Neural cell (in vitro differentiated cells): ENCODE measurements around the gene CPVL. TPM values are rescaled to one million over a fixed set of nuclear protein-coding genes. Genes with fewer than 3 reads are reported as not detected.

Experiments
- H2AFZ ChIP-seq: fragments of 200-600, 300-800 bp; sonication (generic), shearing (Covaris generic); 2 replicates; pipeline ENCODE4 v1.6.0; 2014; ENCODE audit warnings: low read depth, mild to moderate bottlenecking, antibody characterized with exemption, low read length, moderate library complexity
- H3F3A ChIP-seq: fragments of 200-600 bp; shearing (Covaris generic); 2 replicates; pipeline ENCODE4 v1.6.1; 2016; ENCODE audit warnings: mild to moderate bottlenecking, moderate library complexity, mixed read lengths, antibody characterized with exemption, low read length; ENCODE audit not compliant: insufficient read depth, poor library complexity, severe bottlenecking
- H3K27ac ChIP-seq: fragments of 200-600, 300-800 bp; sonication (generic), shearing (Covaris generic); 2 replicates; pipeline ENCODE4 v1.5.1; 2014; ENCODE audit warnings: mild to moderate bottlenecking, low read length, moderate library complexity
- H3K27me3 ChIP-seq: fragments of 300-800, 200-600 bp; sonication (generic), shearing (Covaris generic); 2 replicates; pipeline ENCODE4 v1.6.0; 2014; ENCODE audit warnings: mild to moderate bottlenecking, low read depth, low read length, moderate library complexity; ENCODE audit not compliant: insufficient read depth
- H3K36me3 ChIP-seq: fragments of 300-800, 200-600 bp; sonication (generic), shearing (Covaris generic); 2 replicates; pipeline ENCODE4 v1.5.1; 2014; ENCODE audit warnings: mild to moderate bottlenecking, antibody characterized with exemption, low read length, moderate library complexity; ENCODE audit not compliant: insufficient read depth
- H3K4me2 ChIP-seq: fragments of 300-800, 200-600 bp; sonication (generic), shearing (Covaris generic); 2 replicates; pipeline ENCODE4 v1.6.0; 2014; ENCODE audit warnings: mild to moderate bottlenecking, low read length
- H3K4me3 ChIP-seq: fragments of 300-800, 200-600 bp; sonication (generic), shearing (Covaris generic); 2 replicates; pipeline ENCODE4 v1.5.1; 2014; ENCODE audit warnings: mild to moderate bottlenecking, low read length, moderate library complexity
- H3K79me2 ChIP-seq: fragments of 200-600 bp; shearing (Covaris generic); replicated peaks from 2 replicates; pipeline ENCODE4 v1.6.0; 2014; ENCODE audit warnings: mild to moderate bottlenecking, low read length, moderate library complexity; ENCODE audit not compliant: insufficient read depth
- H3K9ac ChIP-seq: fragments of 300-800, 200-600 bp; sonication (generic), shearing (Covaris generic); 2 replicates; pipeline ENCODE4 v1.6.1; 2016; ENCODE audit warnings: mild to moderate bottlenecking, low read length, mixed read lengths
- H3K9me2 ChIP-seq: fragments of 200-600 bp; shearing (Covaris generic); 2 replicates; pipeline ENCODE4 v1.6.1; 2016; ENCODE audit warnings: mild to moderate bottlenecking, low read length, mixed read lengths; ENCODE audit not compliant: insufficient read depth
- H3K9me3 ChIP-seq: fragments of 200-600, 300-800 bp; sonication (generic), shearing (Covaris generic); 2 replicates; pipeline ENCODE4 v1.6.1; 2016; ENCODE audit warnings: mild to moderate bottlenecking, mixed run types, low read length, moderate library complexity, mixed read lengths
- H4K20me1 ChIP-seq: fragments of 200-600 bp; shearing (Covaris generic); 2 replicates; pipeline ENCODE4 v1.6.1; 2016; ENCODE audit warnings: mild to moderate bottlenecking, mixed run types; ENCODE audit not compliant: insufficient read depth
- EP300 ChIP-seq: fragments of 450-650 bp; conservative IDR thresholded peaks from 2 replicates; pipeline ENCODE4 v1.6.1; 2014; ENCODE audit warnings: antibody characterized with exemption, mild to moderate bottlenecking, moderate library complexity; ENCODE audit not compliant: poor library complexity, severe bottlenecking
- EZH2 ChIP-seq: fragments of 200-600, 300-800 bp; shearing (Covaris generic), sonication (generic); IDR thresholded peaks from 2 replicates; pipeline ENCODE4 v1.6.1; 2014; ENCODE audit warnings: antibody characterized with exemption, low read length, borderline replicate concordance, mild to moderate bottlenecking; ENCODE audit not compliant: insufficient read depth, poor library complexity, severe bottlenecking
- MXI1 ChIP-seq: fragments of 450-650 bp; conservative IDR thresholded peaks from 2 replicates; pipeline ENCODE4 v1.6.1; 2014; ENCODE audit warnings: antibody characterized with exemption, mild to moderate bottlenecking; ENCODE audit not compliant: poor library complexity, severe bottlenecking
- RAD21 ChIP-seq: fragments of 450-650 bp; conservative IDR thresholded peaks from 2 replicates; pipeline ENCODE4 v1.6.1; 2014; ENCODE audit warnings: antibody characterized with exemption, mild to moderate bottlenecking, moderate library complexity
- TAF1 ChIP-seq: IDR thresholded peaks from 2 replicates; pipeline ENCODE4 v1.6.1; 2012; ENCODE audit warnings: low read depth
- polyA plus RNA-seq: library from polyadenylated mRNA; depleted of rRNA; stranded (reverse); fragments of >200 nt; gene quantifications from 2 replicates; pipeline ENCODE4 v1.2.3, GENCODE V29; 2014
- TF ChIP-seq, protein P1 (sequence below): fragments of 450-650 bp; IDR thresholded peaks from 2 replicates; pipeline ENCODE4 v1.5.1; 2014; ENCODE audit warnings: antibody characterized with exemption, mild to moderate bottlenecking, moderate library complexity; ENCODE audit not compliant: poor library complexity, severe bottlenecking
- TF ChIP-seq, protein P2 (sequence below): IDR thresholded peaks from 2 replicates; pipeline ENCODE4 v1.6.1; 2012; ENCODE audit warnings: borderline replicate concordance

Gene CPVL
- polyA plus RNA-seq, 1 donor from 2014 or later = 13.0 TPM

DNA sequence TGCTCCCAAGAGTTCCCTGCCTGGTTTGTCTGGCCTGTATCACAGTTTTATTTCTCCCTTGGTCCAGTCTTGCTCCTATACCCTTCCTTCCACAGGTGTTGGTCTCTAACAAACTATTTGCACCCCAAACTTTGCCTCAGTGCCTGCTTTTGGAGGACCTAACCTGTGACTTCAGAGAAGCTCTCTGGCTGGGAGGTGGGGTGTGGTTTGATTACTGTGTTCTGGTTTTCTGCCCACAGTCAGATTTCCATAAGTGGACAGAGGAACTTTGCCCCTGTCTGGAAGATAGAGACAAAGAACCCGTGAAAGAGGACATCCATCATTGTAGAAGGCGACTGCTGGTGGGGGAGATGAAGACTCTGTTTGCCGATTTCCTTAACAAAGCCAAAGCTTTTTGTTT, 132.4 kb downstream of the CPVL start:
- H4K20me1 ChIP-seq = no peaks in the 10 kb centered on the region
- no peaks in the 10 kb centered on the region for H3K79me2 ChIP-seq
- H3F3A ChIP-seq = no peaks in the 10 kb centered on the region
- H3K9me3 ChIP-seq = no peaks in the 10 kb centered on the region
- H3K4me3 ChIP-seq = no peak overlapping the region
- TF ChIP-seq, protein P1, sequence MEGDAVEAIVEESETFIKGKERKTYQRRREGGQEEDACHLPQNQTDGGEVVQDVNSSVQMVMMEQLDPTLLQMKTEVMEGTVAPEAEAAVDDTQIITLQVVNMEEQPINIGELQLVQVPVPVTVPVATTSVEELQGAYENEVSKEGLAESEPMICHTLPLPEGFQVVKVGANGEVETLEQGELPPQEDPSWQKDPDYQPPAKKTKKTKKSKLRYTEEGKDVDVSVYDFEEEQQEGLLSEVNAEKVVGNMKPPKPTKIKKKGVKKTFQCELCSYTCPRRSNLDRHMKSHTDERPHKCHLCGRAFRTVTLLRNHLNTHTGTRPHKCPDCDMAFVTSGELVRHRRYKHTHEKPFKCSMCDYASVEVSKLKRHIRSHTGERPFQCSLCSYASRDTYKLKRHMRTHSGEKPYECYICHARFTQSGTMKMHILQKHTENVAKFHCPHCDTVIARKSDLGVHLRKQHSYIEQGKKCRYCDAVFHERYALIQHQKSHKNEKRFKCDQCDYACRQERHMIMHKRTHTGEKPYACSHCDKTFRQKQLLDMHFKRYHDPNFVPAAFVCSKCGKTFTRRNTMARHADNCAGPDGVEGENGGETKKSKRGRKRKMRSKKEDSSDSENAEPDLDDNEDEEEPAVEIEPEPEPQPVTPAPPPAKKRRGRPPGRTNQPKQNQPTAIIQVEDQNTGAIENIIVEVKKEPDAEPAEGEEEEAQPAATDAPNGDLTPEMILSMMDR = no peak
- TF ChIP-seq EP300 = no peak
- no peak for TF ChIP-seq TAF1
- no peak overlapping the region for H3K4me2 ChIP-seq
- H3K9me2 ChIP-seq = no peaks in the 10 kb centered on the region
- H3K27me3 ChIP-seq = no peaks in the 10 kb centered on the region
- no peak overlapping the region for H3K9ac ChIP-seq
- H2AFZ ChIP-seq = no peak overlapping the region
- H3K36me3 ChIP-seq = no peaks in the 10 kb centered on the region
- no peak overlapping the region for H3K27ac ChIP-seq

DNA sequence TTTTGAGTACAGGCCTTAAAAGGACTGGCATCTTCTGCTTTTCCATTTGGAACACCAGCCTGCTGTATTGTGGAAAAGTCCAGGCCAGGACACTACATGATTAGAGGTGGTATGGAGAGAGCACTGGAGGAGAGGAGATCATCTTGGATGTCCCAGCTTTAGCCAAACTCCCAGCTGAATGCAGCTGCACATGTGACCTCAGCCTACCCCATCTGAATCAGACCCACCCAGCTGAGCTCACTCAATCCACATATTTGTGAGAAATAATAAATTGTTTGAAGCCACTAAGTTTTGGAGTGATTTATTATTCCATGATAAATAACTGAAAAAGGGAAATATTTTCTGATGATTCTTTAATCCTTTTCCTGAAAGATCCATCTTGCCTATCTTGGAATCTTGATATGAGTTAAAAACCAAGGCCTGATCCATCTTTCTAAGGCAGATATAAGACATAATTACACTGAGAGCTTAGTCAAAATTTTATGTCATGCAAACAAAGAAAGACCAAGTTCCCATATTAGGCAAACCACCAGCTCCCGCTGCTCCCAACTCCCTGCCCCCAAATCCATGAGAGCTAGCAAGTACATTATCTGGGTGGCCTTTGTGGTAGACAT, 133.1 kb downstream of the CPVL start:
- Histone ChIP-seq H3K36me3 (no peaks in the 10 kb centered on the region), H3K9me3 (no peaks in the 10 kb centered on the region), H3K79me2 (no peaks in the 10 kb centered on the region), H4K20me1 (no peaks in the 10 kb centered on the region), H3K4me2 (no peak overlapping the region), H2AFZ (no peak overlapping the region), H3K9ac (no peak overlapping the region), H3K27me3 (no peaks in the 10 kb centered on the region), H3K27ac (no peak overlapping the region), H3F3A (no peaks in the 10 kb centered on the region), H3K4me3 (no peak overlapping the region), H3K9me2 (no peaks in the 10 kb centered on the region)
- TF ChIP-seq, protein P1 = no peak
- TF ChIP-seq TAF1 (no peak), EZH2 (no peak)

DNA sequence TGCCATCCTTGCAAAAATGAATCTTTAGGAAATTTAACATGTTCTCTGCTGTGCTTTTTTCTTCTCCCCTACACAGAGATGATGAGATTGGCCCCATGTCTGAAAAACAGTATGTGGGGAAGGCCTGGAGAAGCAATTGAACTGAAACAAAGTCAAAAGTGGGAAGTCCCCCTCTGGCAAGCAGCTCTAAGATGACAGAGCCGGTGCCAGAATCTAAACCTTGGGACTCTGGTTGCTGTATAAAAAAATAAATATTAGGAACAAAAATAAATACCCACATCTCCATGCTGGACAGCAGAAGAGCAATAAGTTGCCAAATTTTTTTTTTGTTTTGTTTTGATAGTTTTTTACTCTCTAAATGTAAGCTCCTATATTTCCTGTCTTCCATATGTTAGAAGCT, 136.4 kb downstream of the CPVL start:
- Histone ChIP-seq H3K79me2 (no peaks in the 10 kb centered on the region), H3K9ac (no peak overlapping the region), H4K20me1 (no peaks in the 10 kb centered on the region), H3K9me3 (peaks cover 3% of the 10 kb centered on the region), H3K4me2 (no peak overlapping the region), H2AFZ (no peak overlapping the region), H3K36me3 (no peaks in the 10 kb centered on the region), H3K27ac (no peak overlapping the region), H3K27me3 (no peaks in the 10 kb centered on the region), H3K9me2 (no peaks in the 10 kb centered on the region), H3K4me3 (no peak overlapping the region), H3F3A (no peaks in the 10 kb centered on the region)
- no peak for TF ChIP-seq MXI1
- TF ChIP-seq EZH2 = no peak
- TF ChIP-seq RAD21 = no peak
- TF ChIP-seq, protein P2, sequence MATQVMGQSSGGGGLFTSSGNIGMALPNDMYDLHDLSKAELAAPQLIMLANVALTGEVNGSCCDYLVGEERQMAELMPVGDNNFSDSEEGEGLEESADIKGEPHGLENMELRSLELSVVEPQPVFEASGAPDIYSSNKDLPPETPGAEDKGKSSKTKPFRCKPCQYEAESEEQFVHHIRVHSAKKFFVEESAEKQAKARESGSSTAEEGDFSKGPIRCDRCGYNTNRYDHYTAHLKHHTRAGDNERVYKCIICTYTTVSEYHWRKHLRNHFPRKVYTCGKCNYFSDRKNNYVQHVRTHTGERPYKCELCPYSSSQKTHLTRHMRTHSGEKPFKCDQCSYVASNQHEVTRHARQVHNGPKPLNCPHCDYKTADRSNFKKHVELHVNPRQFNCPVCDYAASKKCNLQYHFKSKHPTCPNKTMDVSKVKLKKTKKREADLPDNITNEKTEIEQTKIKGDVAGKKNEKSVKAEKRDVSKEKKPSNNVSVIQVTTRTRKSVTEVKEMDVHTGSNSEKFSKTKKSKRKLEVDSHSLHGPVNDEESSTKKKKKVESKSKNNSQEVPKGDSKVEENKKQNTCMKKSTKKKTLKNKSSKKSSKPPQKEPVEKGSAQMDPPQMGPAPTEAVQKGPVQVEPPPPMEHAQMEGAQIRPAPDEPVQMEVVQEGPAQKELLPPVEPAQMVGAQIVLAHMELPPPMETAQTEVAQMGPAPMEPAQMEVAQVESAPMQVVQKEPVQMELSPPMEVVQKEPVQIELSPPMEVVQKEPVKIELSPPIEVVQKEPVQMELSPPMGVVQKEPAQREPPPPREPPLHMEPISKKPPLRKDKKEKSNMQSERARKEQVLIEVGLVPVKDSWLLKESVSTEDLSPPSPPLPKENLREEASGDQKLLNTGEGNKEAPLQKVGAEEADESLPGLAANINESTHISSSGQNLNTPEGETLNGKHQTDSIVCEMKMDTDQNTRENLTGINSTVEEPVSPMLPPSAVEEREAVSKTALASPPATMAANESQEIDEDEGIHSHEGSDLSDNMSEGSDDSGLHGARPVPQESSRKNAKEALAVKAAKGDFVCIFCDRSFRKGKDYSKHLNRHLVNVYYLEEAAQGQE = no peak
